ENCODE data around the gene KCTD2. TPM values are rescaled to one million over a fixed set of nuclear protein-coding genes. Genes with fewer than 3 reads are reported as not detected.
A peak's percentile ranks its signal among the peaks of the same experiment; 100 is the strongest.

KCTD2 gene
- total and polyA plus RNA-seq, 2 of the 13 experiments (the other 11 are each of a cell fraction or from before 2014, with no cell fraction given) = 28.3 to 32.6 TPM

GRCh38 chr17:75077072-75077495, 30.1 kb downstream of the KCTD2 start (continued):
- TF ChIP-seq MNT (IDR thresholded peaks at IDR 0.05) = no peak
- TF ChIP-seq SALL1 (CRISPR knock-in tag; IDR thresholded peaks at IDR 0.05) = peak; percentile 89
- TF ChIP-seq ZNF276 (CRISPR knock-in tag; IDR thresholded peaks at IDR 0.05; ENCODE audit: low read depth) = no peak
- peak; percentile 38 for TF ChIP-seq MAX (IDR thresholded peaks at IDR 0.05)
- TF ChIP-seq HNF4A (CRISPR knock-in tag; IDR thresholded peaks at IDR 0.05) = peak; percentile 95
- TF ChIP-seq CSRNP1 (CRISPR knock-in tag; IDR thresholded peaks at IDR 0.05) = peak; percentile 80; the same call in 1 of the 2 replicates
- TF ChIP-seq SRSF4 (IDR thresholded peaks at IDR 0.05; ENCODE audit: low read depth, low read length, poor library complexity, severe bottlenecking) = no peak
- TF ChIP-seq ZNF275 (CRISPR knock-in tag; IDR thresholded peaks at IDR 0.05; ENCODE audit: borderline replicate concordance) = no peak; the same call in 1 of the 2 replicates
- no peak for TF ChIP-seq ARNT (IDR thresholded peaks at IDR 0.05)
- TF ChIP-seq KDM6A (CRISPR knock-in tag; IDR thresholded peaks at IDR 0.05; ENCODE audit: low read depth) = peak; percentile 80; the same call in 1 of the 2 replicates
- TF ChIP-seq TAF1 (CRISPR knock-in tag; IDR thresholded peaks at IDR 0.05) = peak; percentile 31; the same call in 1 of the 2 replicates
- 0 out of 2 replicates have a peak, but pooled peaks have one; percentile 54 for TF ChIP-seq IRF2 (CRISPR knock-in tag; IDR thresholded peaks at IDR 0.05)
- TF ChIP-seq MAZ (IDR thresholded peaks at IDR 0.05; ENCODE audit: borderline replicate concordance, low read depth, low read length) = no peak
- peak; percentile 64; the same call in 1 of the 2 replicates for TF ChIP-seq MAZ (CRISPR knock-in tag; IDR thresholded peaks at IDR 0.05; ENCODE audit: low read depth)
- TF ChIP-seq KLF13 (CRISPR knock-in tag; IDR thresholded peaks at IDR 0.05) = no peak
- TF ChIP-seq SOX13 (IDR thresholded peaks at IDR 0.05) = no peak
- peak in 1 of 2 experiments; percentile 47; a peak in 1 of 4 replicates for TF ChIP-seq SOX13 (CRISPR knock-in tag; conservative IDR thresholded peaks at IDR 0.05 in 1 of 2, IDR thresholded peaks at IDR 0.05 in 1 of 2)
- TF ChIP-seq ZNF317 (CRISPR knock-in tag; IDR thresholded peaks at IDR 0.05) = peak; percentile 50; the same call in 1 of the 2 replicates
- peak; percentile 68; the same call in 1 of the 2 replicates for TF ChIP-seq ESRRA (CRISPR knock-in tag; IDR thresholded peaks at IDR 0.05; ENCODE audit: low read depth)
- no peak for TF ChIP-seq ZNF432 (CRISPR knock-in tag; IDR thresholded peaks at IDR 0.05; ENCODE audit: borderline replicate concordance)
- no peak; the same call in 1 of the 2 replicates for TF ChIP-seq ARHGAP35 (CRISPR knock-in tag; IDR thresholded peaks at IDR 0.05; ENCODE audit: borderline replicate concordance)
- no peak for TF ChIP-seq ZFP41 (CRISPR knock-in tag; IDR thresholded peaks at IDR 0.05; ENCODE audit: borderline replicate concordance)
- no peak for TF ChIP-seq ZNF367 (CRISPR knock-in tag; IDR thresholded peaks at IDR 0.05; ENCODE audit: borderline replicate concordance)
- TF ChIP-seq ZNF253 (CRISPR knock-in tag; IDR thresholded peaks at IDR 0.05; ENCODE audit: borderline replicate concordance) = no peak
- no peak; the same call in 1 of the 2 replicates for TF ChIP-seq RCOR2 (CRISPR knock-in tag; IDR thresholded peaks at IDR 0.05)
- no peak for TF ChIP-seq ZNF282 (IDR thresholded peaks at IDR 0.05; ENCODE audit: partially characterized antibody)

All from HepG2 (cell line).